Measurements from ENCODE around the gene RFX3.

GRCh38 chr9:3215658-3216057, 310.1 kb downstream of the RFX3 start:
- no peak for TF ChIP-seq CTCF (IDR thresholded peaks at IDR 0.05; ENCODE audit: low read length)
- no peak for TF ChIP-seq EZH2 (optimal IDR thresholded peaks at IDR 0.05; ENCODE audit: low read depth, low read length)

All from MM.1S (cell line).